ENCODE results near the gene MAD1L1.

DNA sequence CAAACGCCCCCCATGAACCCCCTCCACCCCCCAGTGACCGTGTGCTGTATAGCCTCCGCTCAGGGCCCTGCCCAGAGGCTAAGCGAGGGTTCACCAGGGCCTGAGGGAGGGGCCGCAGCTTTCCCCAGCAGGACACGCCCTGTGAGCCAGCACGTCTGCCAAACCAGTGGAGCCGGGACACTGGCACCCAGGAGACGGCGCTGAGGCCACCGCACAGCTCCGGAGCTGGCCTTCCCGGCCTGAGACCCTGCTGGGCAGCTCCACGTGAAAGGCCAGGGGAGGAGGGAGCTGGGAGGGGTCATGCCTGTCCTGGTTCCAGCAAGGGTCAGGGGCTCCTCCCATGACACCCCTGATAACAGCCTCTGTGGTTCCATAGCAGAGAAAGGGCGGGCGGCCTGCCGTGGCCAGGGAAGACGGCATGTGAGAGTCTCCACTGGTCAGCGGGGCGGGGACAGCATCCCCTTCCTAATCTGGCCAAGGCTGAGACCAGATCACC, 284.4 kb downstream of the MAD1L1 start:
- no peak for TF ChIP-seq GLIS3 (CRISPR knock-in tag; IDR thresholded peaks at IDR 0.05)
- no peak for TF ChIP-seq ESRRG (CRISPR knock-in tag; IDR thresholded peaks at IDR 0.05)
- TF ChIP-seq, protein P1, sequence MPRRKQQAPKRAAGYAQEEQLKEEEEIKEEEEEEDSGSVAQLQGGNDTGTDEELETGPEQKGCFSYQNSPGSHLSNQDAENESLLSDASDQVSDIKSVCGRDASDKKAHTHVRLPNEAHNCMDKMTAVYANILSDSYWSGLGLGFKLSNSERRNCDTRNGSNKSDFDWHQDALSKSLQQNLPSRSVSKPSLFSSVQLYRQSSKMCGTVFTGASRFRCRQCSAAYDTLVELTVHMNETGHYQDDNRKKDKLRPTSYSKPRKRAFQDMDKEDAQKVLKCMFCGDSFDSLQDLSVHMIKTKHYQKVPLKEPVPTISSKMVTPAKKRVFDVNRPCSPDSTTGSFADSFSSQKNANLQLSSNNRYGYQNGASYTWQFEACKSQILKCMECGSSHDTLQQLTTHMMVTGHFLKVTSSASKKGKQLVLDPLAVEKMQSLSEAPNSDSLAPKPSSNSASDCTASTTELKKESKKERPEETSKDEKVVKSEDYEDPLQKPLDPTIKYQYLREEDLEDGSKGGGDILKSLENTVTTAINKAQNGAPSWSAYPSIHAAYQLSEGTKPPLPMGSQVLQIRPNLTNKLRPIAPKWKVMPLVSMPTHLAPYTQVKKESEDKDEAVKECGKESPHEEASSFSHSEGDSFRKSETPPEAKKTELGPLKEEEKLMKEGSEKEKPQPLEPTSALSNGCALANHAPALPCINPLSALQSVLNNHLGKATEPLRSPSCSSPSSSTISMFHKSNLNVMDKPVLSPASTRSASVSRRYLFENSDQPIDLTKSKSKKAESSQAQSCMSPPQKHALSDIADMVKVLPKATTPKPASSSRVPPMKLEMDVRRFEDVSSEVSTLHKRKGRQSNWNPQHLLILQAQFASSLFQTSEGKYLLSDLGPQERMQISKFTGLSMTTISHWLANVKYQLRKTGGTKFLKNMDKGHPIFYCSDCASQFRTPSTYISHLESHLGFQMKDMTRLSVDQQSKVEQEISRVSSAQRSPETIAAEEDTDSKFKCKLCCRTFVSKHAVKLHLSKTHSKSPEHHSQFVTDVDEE (CRISPR knock-in tag; IDR thresholded peaks at IDR 0.05): no peak
- no peak for TF ChIP-seq ARNTL (CRISPR knock-in tag; IDR thresholded peaks at IDR 0.05; ENCODE audit: borderline replicate concordance, low read depth)
- TF ChIP-seq, protein P2, sequence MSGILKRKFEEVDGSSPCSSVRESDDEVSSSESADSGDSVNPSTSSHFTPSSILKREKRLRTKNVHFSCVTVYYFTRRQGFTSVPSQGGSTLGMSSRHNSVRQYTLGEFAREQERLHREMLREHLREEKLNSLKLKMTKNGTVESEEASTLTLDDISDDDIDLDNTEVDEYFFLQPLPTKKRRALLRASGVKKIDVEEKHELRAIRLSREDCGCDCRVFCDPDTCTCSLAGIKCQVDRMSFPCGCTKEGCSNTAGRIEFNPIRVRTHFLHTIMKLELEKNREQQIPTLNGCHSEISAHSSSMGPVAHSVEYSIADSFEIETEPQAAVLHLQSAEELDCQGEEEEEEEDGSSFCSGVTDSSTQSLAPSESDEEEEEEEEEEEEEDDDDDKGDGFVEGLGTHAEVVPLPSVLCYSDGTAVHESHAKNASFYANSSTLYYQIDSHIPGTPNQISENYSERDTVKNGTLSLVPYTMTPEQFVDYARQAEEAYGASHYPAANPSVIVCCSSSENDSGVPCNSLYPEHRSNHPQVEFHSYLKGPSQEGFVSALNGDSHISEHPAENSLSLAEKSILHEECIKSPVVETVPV (CRISPR knock-in tag; IDR thresholded peaks at IDR 0.05): no peak
- TF ChIP-seq, protein P3, sequence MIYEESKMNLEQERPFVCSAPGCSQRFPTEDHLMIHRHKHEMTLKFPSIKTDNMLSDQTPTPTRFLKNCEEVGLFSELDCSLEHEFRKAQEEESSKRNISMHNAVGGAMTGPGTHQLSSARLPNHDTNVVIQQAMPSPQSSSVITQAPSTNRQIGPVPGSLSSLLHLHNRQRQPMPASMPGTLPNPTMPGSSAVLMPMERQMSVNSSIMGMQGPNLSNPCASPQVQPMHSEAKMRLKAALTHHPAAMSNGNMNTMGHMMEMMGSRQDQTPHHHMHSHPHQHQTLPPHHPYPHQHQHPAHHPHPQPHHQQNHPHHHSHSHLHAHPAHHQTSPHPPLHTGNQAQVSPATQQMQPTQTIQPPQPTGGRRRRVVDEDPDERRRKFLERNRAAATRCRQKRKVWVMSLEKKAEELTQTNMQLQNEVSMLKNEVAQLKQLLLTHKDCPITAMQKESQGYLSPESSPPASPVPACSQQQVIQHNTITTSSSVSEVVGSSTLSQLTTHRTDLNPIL (CRISPR knock-in tag; IDR thresholded peaks at IDR 0.05; ENCODE audit: low read depth): no peak
- no peak for TF ChIP-seq ZNF70 (CRISPR knock-in tag; IDR thresholded peaks at IDR 0.05)
- TF ChIP-seq BACH2 (CRISPR knock-in tag; IDR thresholded peaks at IDR 0.05; ENCODE audit: borderline replicate concordance): no peak
- no peak for TF ChIP-seq ZFP3 (CRISPR knock-in tag; IDR thresholded peaks at IDR 0.05)
- TF ChIP-seq ZNF8 (CRISPR knock-in tag; IDR thresholded peaks at IDR 0.05): no peak
- no peak for TF ChIP-seq ZNF565 (CRISPR knock-in tag; conservative IDR thresholded peaks at IDR 0.05; ENCODE audit: low read depth)
- no peak for TF ChIP-seq RARB (CRISPR knock-in tag; IDR thresholded peaks at IDR 0.05)

Data from SK-N-SH treated with all-trans-retinoic acid at 6 μM for 48 hours (cell line).